C4-2B (cell line): ENCODE results near the gene ROPN1.

Source experiments
- CTCF ChIP-seq: fragments of 450-650 bp; conservative IDR thresholded peaks from 2 replicates; pipeline ENCODE4 v1.5.1; 2017; ENCODE audit warnings: mild to moderate bottlenecking
- ZFX ChIP-seq: fragments of 450-650 bp; IDR thresholded peaks from 2 replicates; pipeline ENCODE4 v1.6.1; 2017

GRCh38 chr3:123971406-123971805, 20.5 kb downstream of the ROPN1 start:
- TF ChIP-seq CTCF (no peak), ZFX (no peak)
